B cell (primary cell): ENCODE data around the gene SLC25A20.

Experiments
- CTCF ChIP-seq: fragments of 200-600 bp; IDR thresholded peaks from one replicate; pipeline ENCODE4 v1.8.0; 2022; ENCODE audit warnings: antibody characterized with exemption, mild to moderate bottlenecking
- EZH2 ChIP-seq: IDR thresholded peaks from 2 replicates; pipeline ENCODE4 v1.6.1; 2012; ENCODE audit warnings: borderline replicate concordance, low read depth, mild to moderate bottlenecking, moderate library complexity, low read length; ENCODE audit not compliant: insufficient read depth, poor library complexity, severe bottlenecking

- TF ChIP-seq CTCF (no peak), EZH2 (no peak)
Measured at GRCh38 chr3:48848816-48849515, 49.7 kb downstream of the SLC25A20 start.
